Neuron (in vitro differentiated cells): Measurements from ENCODE around the gene B4GALT2.

Source experiments
- H2AFZ ChIP-seq: one replicate; pipeline ENCODE4 v1.6.1; 2013; ENCODE audit warnings: low read depth, mild to moderate bottlenecking, inconsistent platforms, low read length, moderate library complexity
- H3K27me3 ChIP-seq: one replicate; pipeline ENCODE4 v1.6.1; 2013; ENCODE audit warnings: low read length; ENCODE audit not compliant: insufficient read depth
- H3K36me3 ChIP-seq: one replicate; pipeline ENCODE4 v1.6.1; 2013; ENCODE audit warnings: low read length; ENCODE audit not compliant: insufficient read depth
- H3K4me1 ChIP-seq: one replicate; pipeline ENCODE4 v1.6.1; 2013; ENCODE audit warnings: low read length; ENCODE audit not compliant: insufficient read depth
- H3K4me3 ChIP-seq: 2 replicates; pipeline ENCODE4 v1.5.1; 2013; ENCODE audit warnings: mild to moderate bottlenecking, low read length, moderate library complexity
- H3K9me3 ChIP-seq: one replicate; pipeline ENCODE4 v1.6.1; 2013; ENCODE audit warnings: low read length

B4GALT2 gene

DNA sequence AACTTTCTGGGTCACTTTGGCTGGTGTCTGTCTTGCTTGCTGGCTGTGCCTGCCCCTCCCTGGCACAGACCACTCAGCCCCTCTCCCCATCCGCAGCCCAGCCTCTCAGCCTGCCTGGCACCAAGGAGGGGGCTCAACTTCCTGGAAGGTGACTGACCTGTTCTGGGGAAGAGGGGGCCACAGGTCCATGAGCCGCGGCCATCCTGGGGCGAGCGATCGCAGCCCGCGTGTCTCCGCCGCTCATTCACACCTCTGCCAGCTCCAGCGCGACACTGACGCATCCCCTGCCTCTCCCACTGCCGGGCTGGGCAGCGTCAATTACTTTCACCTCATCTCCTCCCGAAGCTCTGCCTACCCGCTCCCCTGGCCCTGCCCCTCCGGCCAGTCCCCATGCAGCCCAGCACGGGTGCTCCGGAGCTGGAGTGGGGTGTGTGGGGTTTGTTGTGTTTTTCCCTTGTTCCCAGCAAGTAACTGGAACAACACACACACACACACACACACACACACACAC, 37.9 kb downstream of the B4GALT2 start:
- no peak overlapping the region for H3K4me3 ChIP-seq
- no peaks in the 10 kb centered on the region for H3K9me3 ChIP-seq
- no peaks in the 10 kb centered on the region for H3K36me3 ChIP-seq
- peaks cover 27% of the 10 kb centered on the region for H3K4me1 ChIP-seq
- H3K27me3 ChIP-seq = no peaks in the 10 kb centered on the region
- H2AFZ ChIP-seq = no peak overlapping the region

DNA sequence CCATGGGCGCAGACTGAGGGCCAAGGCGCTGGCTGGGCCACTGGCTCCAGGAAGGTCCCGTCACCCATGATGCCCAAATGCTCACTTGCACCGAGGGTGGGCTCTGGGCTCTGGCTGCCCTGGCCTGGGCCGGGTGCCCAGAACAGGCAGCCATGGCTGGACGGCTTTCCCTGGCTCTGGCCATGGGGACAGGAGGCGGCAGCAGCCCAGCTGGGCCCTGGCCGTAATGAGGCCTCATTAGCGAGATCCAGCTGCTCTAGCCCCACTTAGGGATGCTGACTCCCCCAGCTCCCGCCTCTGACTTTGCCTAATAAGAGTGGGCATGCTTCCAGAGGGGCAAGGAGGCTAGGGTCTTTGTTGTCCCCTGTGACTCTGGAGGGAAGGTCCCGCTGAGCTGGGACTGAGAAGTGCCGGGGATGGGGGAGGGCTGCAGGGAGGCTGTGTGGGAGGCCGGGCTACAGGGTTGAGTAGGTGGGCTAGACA, 40.5 kb downstream of the B4GALT2 start:
- Histone ChIP-seq H2AFZ (no peak overlapping the region), H3K9me3 (no peaks in the 10 kb centered on the region), H3K36me3 (no peaks in the 10 kb centered on the region), H3K27me3 (no peaks in the 10 kb centered on the region), H3K4me1 (peaks cover 27% of the 10 kb centered on the region), H3K4me3 (no peak overlapping the region)

DNA sequence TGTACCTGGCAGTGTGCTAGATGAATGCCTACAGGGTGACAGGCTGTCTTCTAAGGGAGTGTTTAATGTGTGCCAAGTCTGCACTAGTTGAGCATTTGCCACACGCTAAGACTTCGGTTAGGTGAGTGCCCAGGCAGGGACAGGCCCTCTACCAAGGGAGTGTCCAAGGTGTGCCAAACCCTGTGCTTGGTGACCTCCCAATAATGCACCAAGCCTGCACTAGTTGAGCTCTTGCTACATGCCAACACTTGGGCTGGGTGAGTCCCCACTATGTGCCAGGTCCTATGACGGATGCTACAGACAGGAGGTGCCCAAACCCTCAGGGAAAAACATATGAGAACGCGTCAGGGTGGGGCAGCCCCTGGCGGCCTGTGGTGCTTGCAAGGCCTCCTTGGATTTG, 41.5 kb downstream of the B4GALT2 start:
- Histone ChIP-seq H3K27me3 (no peaks in the 10 kb centered on the region), H3K4me1 (peaks cover 22% of the 10 kb centered on the region), H3K36me3 (no peaks in the 10 kb centered on the region), H3K9me3 (no peaks in the 10 kb centered on the region), H2AFZ (no peak overlapping the region), H3K4me3 (no peak overlapping the region)

DNA sequence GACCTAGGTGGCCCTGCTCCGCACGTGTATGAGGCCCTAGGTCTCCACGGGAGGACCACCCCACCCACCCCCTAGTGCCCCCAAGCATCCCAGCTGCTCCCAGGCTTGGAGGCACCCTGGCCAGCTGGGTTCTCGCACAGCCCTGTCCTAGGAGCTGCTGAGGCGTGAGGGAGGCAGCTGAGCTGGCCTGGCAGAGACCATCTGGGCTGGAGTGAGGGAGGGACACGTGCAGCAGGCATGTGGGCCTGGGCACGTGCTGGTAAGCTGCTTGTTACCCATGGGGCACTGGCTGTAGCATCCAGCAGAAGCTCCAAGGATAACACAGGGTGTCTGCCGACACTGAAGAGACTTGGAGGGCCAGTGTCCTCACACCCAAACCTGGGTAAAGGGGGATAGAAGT, 42.1 kb downstream of the B4GALT2 start:
- Histone ChIP-seq H3K4me1 (peaks cover 15% of the 10 kb centered on the region), H3K9me3 (no peaks in the 10 kb centered on the region), H3K4me3 (no peak overlapping the region), H2AFZ (no peak overlapping the region), H3K36me3 (no peaks in the 10 kb centered on the region), H3K27me3 (no peaks in the 10 kb centered on the region)

DNA sequence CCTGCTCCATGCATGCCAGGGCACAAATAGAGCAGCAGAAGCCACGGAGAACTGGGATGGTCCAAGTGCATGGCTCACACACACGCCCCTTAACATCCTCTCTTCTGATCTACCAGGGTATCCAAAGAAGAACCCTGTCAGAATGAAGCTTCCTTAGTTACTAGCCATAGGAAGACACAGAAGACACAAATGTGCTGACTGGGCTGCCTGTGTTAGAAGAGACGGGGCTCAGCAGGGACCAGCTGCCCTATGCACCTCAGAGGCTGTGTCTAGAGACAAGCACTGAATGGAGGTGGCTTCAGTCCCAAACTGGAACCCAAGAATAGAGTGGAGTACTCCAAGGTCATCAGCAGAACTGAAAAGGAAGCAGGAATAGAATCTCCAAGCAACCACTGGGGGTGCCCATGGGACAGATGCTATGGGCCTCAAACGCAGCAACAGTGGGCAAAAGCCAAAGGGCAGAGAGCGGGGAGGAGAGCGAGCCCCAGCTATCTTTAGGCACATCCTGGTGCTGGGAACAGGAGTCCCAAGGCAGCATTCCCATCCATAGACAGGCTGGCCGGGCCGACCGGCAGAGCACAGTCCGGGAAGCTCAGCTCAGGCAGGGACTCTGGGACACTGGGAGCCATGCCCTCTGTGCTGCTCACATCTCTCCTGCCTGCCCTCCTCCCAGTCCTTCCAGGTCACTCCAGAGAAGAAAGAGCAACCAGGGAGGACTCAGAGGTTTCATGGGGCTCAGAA, 42.7 kb downstream of the B4GALT2 start:
- no peaks in the 10 kb centered on the region for H3K9me3 ChIP-seq
- no peak overlapping the region for H2AFZ ChIP-seq
- H3K4me1 ChIP-seq = peaks cover 9% of the 10 kb centered on the region
- H3K27me3 ChIP-seq = no peaks in the 10 kb centered on the region
- H3K36me3 ChIP-seq = no peaks in the 10 kb centered on the region
- no peak overlapping the region for H3K4me3 ChIP-seq

DNA sequence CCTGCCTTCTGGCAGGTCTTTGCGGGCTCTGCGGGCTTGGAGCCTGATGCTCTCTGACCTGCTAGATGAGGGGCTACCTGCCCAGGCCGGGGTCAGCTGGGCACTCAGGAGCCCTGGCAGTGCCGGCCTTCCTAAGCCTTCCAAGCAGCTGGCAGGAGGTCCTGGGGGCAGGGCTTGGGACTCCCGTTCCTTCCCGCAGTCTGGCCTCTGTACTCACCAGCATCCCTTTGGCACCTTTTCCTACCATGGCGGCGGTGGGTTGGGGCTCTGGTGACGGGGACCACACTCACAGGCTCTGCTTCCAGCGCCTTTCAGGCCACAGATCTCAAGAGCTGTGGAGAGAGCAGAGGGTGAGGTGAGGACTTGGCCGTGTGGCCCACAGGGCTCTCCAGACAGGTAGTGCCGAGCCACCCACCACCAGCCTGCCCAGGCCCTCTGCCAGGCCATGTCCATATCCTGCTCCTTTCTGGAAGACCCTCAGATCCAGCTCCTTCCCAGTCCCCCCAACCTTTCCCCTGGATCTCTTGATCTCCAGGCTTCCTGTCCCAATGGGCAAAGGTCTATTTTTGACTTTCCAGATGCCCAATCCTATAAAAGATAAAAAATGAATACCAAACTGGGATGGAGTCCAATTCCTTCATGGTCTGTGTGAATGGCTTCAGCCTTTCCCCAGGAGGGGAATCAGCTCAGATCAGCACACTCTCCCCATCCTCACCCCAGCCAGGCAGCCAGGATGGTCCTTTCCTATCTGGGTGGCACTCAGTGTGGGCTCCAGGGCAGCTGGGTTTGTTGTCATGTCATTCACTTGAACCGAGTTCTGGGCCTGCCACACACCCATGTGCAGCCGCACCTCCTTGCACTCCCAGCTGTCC, 45.3 kb downstream of the B4GALT2 start:
- Histone ChIP-seq H3K9me3 (no peaks in the 10 kb centered on the region), H3K4me1 (peaks cover 3% of the 10 kb centered on the region), H3K27me3 (no peaks in the 10 kb centered on the region), H2AFZ (no peak overlapping the region), H3K4me3 (no peak overlapping the region), H3K36me3 (no peaks in the 10 kb centered on the region)

DNA sequence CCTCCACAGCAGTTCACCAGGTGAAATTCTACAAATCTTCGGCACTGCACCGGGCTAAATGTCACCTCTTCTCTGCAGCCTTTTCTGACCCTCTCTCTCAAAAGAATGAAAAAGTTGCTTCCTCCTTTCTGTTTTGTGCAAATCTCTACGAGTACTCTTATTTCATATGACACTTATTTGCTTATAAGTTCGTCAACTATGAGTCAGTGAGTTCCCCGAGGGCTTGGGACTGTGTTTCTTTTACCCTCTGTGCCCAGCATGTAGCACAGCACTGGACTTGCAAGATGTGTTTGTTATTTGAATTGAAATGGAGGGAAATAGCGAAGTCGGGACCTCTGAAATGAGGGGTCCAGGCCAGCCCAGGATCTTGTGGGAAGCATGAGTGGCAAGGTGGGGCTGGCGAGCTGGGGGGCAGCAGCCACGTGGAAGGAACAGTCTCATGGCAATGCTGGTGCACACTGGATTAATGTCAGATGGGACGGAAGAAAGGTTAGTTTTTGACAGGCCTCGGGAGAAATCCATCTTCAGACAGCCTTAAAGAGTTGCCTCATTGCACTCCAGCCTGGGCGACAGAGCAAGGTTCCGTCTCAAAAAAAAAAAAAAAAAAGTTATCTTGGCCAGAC, 46.0 kb downstream of the B4GALT2 start:
- H3K27me3 ChIP-seq = no peaks in the 10 kb centered on the region
- H3K36me3 ChIP-seq = no peaks in the 10 kb centered on the region
- H3K4me3 ChIP-seq = no peak overlapping the region
- no peaks in the 10 kb centered on the region for H3K9me3 ChIP-seq
- no peak overlapping the region for H2AFZ ChIP-seq
- H3K4me1 ChIP-seq = peaks cover 6% of the 10 kb centered on the region

DNA sequence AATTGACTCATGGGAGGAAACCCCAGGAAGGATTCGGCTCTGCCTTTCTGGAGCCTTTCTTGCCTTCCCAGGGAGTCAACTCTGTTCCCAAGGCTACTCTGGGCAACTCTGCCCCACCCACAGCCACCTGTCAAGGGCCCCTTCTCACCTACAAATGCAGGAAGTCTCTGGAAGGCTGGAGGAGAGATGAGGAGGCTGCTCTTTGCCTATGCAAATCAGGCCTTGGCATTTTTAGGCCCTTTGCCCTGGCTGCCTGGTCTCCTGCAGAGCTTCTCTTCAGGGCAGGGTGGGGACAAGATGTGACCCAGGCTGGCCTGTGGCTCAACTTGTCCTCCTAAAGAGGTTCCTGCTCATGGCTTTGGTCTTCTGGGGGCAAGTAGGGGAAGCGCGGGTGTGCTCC, 46.8 kb downstream of the B4GALT2 start:
- Histone ChIP-seq H3K27me3 (no peaks in the 10 kb centered on the region), H3K9me3 (no peaks in the 10 kb centered on the region), H2AFZ (no peak overlapping the region), H3K4me1 (peaks cover 9% of the 10 kb centered on the region), H3K4me3 (no peak overlapping the region), H3K36me3 (no peaks in the 10 kb centered on the region)

DNA sequence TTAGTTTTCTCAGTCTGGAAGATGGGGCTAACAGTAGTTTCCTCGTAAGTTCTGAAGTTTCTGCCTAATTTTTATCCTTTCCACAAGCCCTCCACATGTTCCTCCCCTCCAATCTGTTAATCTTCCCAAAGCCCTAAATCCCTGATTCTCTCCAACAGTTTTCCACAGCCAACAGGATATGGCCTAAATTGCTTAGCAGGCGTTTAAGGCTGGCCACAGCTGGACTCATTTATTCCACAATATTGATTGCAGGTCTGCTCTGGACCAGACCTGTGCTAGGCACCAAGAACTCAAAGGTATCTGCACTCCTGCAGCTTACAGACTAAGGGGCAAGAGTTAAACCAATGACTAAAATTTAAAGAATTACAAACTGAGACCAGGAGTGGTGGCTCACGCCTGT, 48.3 kb downstream of the B4GALT2 start:
- no peaks in the 10 kb centered on the region for H3K27me3 ChIP-seq
- H3K4me1 ChIP-seq = peaks cover 22% of the 10 kb centered on the region
- H3K9me3 ChIP-seq = no peaks in the 10 kb centered on the region
- H2AFZ ChIP-seq = no peak overlapping the region
- no peaks in the 10 kb centered on the region for H3K36me3 ChIP-seq
- no peak overlapping the region for H3K4me3 ChIP-seq

DNA sequence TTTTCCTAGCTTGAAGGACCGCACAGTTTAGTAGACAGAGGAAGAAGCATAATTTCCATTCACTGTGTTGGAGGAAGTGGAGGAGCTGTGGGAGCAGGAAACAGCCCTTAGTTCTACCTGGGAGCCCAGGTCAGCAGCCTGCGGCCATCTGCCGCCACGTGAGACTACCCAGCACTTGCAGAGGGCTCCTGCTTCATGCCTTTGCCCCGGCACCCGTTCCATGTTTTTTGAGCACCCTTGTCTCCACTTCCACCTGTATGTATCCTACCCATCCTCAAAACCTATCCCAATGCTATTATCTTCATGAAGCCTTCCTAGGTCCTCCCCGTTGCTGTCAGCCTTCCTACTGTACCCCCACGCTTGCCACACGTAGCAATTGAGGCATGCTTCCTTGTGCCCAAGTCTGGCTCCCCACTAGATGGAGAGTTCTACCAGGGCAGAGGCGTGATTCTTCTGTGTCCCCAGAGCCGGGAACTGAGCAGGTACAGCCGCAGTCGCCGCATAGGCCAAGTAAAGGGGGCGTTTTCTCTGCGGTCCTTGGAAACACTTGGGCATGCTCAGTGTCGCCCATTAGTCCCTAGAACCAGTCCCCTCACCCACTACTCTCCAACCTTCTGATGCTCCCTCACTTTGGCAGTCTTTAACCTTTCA, 50.4 kb downstream of the B4GALT2 start:
- Histone ChIP-seq H3K36me3 (no peaks in the 10 kb centered on the region), H3K4me3 (peak overlapping the region; percentile 71), H3K4me1 (peaks cover 22% of the 10 kb centered on the region), H2AFZ (peak overlapping the region; percentile 55), H3K27me3 (peaks cover 2% of the 10 kb centered on the region), H3K9me3 (no peaks in the 10 kb centered on the region)

DNA sequence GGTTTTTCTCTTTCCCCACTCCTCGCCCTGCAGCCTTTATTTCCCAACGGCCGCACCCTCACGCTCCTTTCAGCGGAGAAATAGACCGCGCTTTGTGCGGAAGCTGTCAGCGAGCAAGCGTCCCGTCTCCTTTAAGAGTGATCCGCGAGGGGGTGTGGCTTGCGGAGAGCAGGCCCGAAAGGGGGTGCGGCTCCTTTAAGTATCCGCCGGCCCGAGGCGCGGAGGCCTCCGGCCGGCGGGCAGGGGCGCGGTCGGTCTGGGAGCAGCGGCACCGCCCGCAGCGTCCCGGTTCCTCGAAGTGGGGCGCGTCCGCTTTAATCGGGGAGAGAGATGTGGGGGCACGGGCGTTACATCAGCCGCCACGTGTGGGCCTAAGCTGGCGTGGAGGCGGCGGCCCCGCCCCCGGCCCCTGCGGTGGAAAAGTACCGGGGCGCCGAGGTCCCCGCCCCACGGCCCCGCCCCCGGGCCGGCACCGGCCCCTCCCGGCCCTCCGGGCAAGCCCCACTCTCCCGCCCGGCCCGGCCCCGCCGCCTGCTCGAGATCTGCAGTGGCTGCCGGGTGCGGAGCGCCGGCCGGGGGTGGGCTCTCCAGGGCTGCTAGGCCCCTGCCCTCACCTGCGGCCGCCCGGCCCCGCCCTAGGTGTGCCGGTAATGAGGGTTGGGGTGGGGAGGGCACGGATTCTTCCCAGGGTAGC, 51.0 kb downstream of the B4GALT2 start:
- Histone ChIP-seq H2AFZ (peak overlapping the region; percentile 55), H3K36me3 (no peaks in the 10 kb centered on the region), H3K4me1 (peaks cover 22% of the 10 kb centered on the region), H3K4me3 (peak overlapping the region; percentile 71), H3K9me3 (no peaks in the 10 kb centered on the region), H3K27me3 (peaks cover 2% of the 10 kb centered on the region)

DNA sequence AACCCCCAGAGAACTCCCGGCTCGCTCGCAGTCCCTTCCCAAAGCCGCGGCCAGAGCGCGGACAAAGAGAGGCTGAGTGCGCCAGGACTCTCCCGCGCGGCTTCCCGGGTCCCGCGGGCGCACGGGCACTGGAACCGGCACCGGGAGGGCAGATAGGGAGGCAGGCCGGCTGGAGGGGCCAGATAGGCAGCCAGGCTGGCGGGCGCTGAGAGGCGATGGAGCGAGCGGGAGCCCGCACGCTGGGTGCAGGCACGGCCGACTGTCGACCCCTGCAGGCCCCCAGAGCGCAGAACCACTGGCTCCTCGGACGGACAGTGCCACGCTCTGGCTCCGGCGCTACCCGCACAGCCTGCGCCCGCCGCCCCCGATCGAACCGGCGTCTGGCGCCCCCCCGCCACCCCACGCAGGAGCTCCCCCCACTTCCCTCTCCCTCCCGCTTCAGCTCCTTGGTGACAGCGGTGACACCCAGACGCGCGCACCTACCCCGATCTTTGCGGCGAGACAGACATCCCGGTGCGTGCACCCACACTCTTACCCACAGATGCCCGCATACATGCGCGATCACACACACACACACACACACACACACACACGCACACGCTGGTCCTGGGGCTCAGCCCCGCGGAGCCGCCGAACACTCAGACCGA, 51.7 kb downstream of the B4GALT2 start:
- Histone ChIP-seq H2AFZ (peak overlapping the region; percentile 55), H3K4me1 (peaks cover 22% of the 10 kb centered on the region), H3K36me3 (no peaks in the 10 kb centered on the region), H3K27me3 (peaks cover 2% of the 10 kb centered on the region), H3K9me3 (no peaks in the 10 kb centered on the region), H3K4me3 (peak overlapping the region; percentile 71)
